Left lung (tissue), 10 donors: ENCODE data around the gene RALB. TPM values are rescaled to one million over a fixed set of nuclear protein-coding genes. Genes with fewer than 3 reads are reported as not detected.

Experiments
- ATAC-seq: fragments of 200-7000 bp; cut with Tn5 transposase; one replicate; pipeline ENCODE4 v1.9.1; 2020; ENCODE audit warnings: moderate library complexity
- DNase-seq, 4 donors: peaks; one replicate each; pipeline ENCODE4 v3.0.0-alpha.2; 2013 to 2020
- H3K27ac ChIP-seq, 2 donors: fragments of 200-600 bp; sonication (generic) in 1 of 2; one replicate each; pipeline versions ENCODE4 v1.5.0 to v1.8.0; 2020 to 2021
- H3K27me3 ChIP-seq, 2 donors: fragments of 200-600 bp; sonication (generic) in 1 of 2; one replicate each; pipeline versions ENCODE4 v1.5.0 to v1.8.0; 2020 to 2021
- H3K36me3 ChIP-seq, 2 donors: fragments of 200-600 bp; sonication (generic) in 1 of 2; one replicate each; pipeline versions ENCODE4 v1.5.0 to v1.8.0; 2020 to 2021
- H3K4me1 ChIP-seq, 2 donors: fragments of 200-600 bp; one replicate each; pipeline ENCODE4 v1.8.0; 2021
- H3K4me3 ChIP-seq, 2 donors: fragments of 200-600 bp; sonication (generic) in 1 of 2; one replicate each; pipeline versions ENCODE4 v1.5.0 to v1.8.0; 2020 to 2021; ENCODE audit warnings: mild to moderate bottlenecking in 1 of 2
- H3K9me3 ChIP-seq, 2 donors: fragments of 200-600 bp; sonication (generic) in 1 of 2; one replicate each; pipeline versions ENCODE4 v1.5.0 to v1.8.0; 2020 to 2021
- CTCF ChIP-seq, 2 donors: fragments of 200-600 bp; sonication (generic) in 1 of 2; IDR thresholded peaks; one replicate each; pipeline versions ENCODE4 v1.5.0 to v1.8.0; 2021; ENCODE audit warnings: antibody characterized with exemption in 2 of 2
- intact Hi-C, 2 donors: fragments of 100-400 bp; cut with DNase I; formaldehyde crosslinking; loops; one replicate each; pipeline versions ENCODE4 v1.11.2 to v1.14.2; 2022
- polyA plus RNA-seq, 6 donors: library from polyadenylated mRNA; unstranded; fragments of 120-200 nt; gene quantifications; one replicate each; pipeline ENCODE4 v1.2.1, GENCODE V29; 2013; ENCODE audit not compliant: insufficient read length in 6 of 6
- total RNA-seq, 2 donors: library from RNA; stranded (reverse); fragmentation: NEBNext Ultra II Directional; extraction: Animal tissue kit (Norgen Biotek cat#: 25700); gene quantifications; one replicate each; pipeline ENCODE4 v1.2.1, GENCODE V29; 2021
- donor health status: DM: no; HTN: yes; CAD: no.
- donor health status: DM: no; HTN: no; CAD: no.

RALB gene
- total and polyA plus RNA-seq, 8 donors = 50.5 to 143 (median 112) TPM

- peaks cover 49 to 95% of the 10 kb centered on the region in 2 donors for H3K27me3 ChIP-seq
- intact Hi-C loops = loop anchor here in 1 of 2 donors (5.0 kb wide), 1 partner anchor 334 kb away; no protein-coding TSS in a partner anchor
These were observed 90.9 kb downstream of the RALB start for GRCh38 chr2:120343433-120344105.

More at GRCh38 chr2:120343433-120344105, 90.9 kb downstream of the RALB start:
- no peaks in the 10 kb centered on the region for H3K9me3 ChIP-seq
- H3K27ac ChIP-seq = no peak overlapping the region
- H3K4me3 ChIP-seq = peak overlapping the region in 1 of 2 donors; percentile 47
- DNase-seq (peak in 3 of 4 donors; percentile 81 to 95 (median 87)), ATAC-seq (peak; percentile 86)
- peaks cover 19 to 70% of the 10 kb centered on the region in 2 donors for H3K4me1 ChIP-seq
- no peaks in the 10 kb centered on the region for H3K36me3 ChIP-seq
- TF ChIP-seq CTCF (IDR thresholded peaks at IDR 0.05) = peak; percentile 72 to 74

Other genes with a start within 250 kb of the RALB start
- 10 to 100 TPM; 36.2 to 53.8 TPM for gene EPB41L5, start 239.8 kb upstream of the RALB start, total RNA-seq
- 10 to 100 TPM; 36.0 to 43.0 (median 38.9) TPM for gene EPB41L5, start 239.8 kb upstream of the RALB start, polyA plus RNA-seq
- gene TMEM185B, start 29.5 kb upstream of the RALB start, total RNA-seq = 10 to 100 TPM; 24.3 to 29.1 TPM
- gene TMEM185B, start 29.5 kb upstream of the RALB start, polyA plus RNA-seq = 10 to 100 TPM; 18.7 to 26.6 (median 24.8) TPM
- gene INHBB, start 93.3 kb downstream of the RALB start, total RNA-seq = 1 to 10 TPM in 1 of 2 donors, under 1 TPM in 1; 0.67 to 2.0 TPM
- gene INHBB, start 93.3 kb downstream of the RALB start, polyA plus RNA-seq = under 1 TPM; 0.21 to 0.50 (median 0.28) TPM